ENCODE data around the gene WDTC1.

Gene WDTC1

GRCh38 chr1:27300341-27301051, 66.1 kb downstream of the WDTC1 start:
- Histone ChIP-seq H3K4me2 (ENCODE audit: low read length) (no peak overlapping the region), H3K4me1 (peaks cover 16% of the 10 kb centered on the region), H3K27me3 (ENCODE audit: control insufficient read depth, insufficient read depth, low read length) (no peaks in the 10 kb centered on the region), H3K27ac (peak overlapping the region; percentile 75), H3K9me3 (ENCODE audit: control insufficient read depth, low read length) (no peaks in the 10 kb centered on the region), H3K9ac (no peak overlapping the region), H3K79me2 (no peaks in the 10 kb centered on the region), H3K4me3 (ENCODE audit: low read depth, low read length) (no peak overlapping the region), H2AFZ (no peak overlapping the region), H3K36me3 (ENCODE audit: control insufficient read depth, insufficient read depth, low read length) (no peaks in the 10 kb centered on the region)
- peak; percentile 86 for TF ChIP-seq CTCF (IDR thresholded peaks at IDR 0.05)

- H3K36me3 ChIP-seq (ENCODE audit: control insufficient read depth, insufficient read depth, low read length), result no peaks in the 10 kb centered on the region
- H3K9ac ChIP-seq, result no peak overlapping the region
- H3K27ac ChIP-seq, result no peak overlapping the region
Measured at GRCh38 chr1:27301052-27301422, 66.6 kb downstream of the WDTC1 start.

GRCh38 chr1:27301582-27302199, 67.3 kb downstream of the WDTC1 start:
- H3K9me3 ChIP-seq (ENCODE audit: control insufficient read depth, low read length), result no peaks in the 10 kb centered on the region
- no peaks in the 10 kb centered on the region for H3K79me2 ChIP-seq
- H3K4me2 ChIP-seq (ENCODE audit: low read length), result no peak overlapping the region
- no peak overlapping the region for H3K4me3 ChIP-seq (ENCODE audit: low read depth, low read length)
- no peaks in the 10 kb centered on the region for H3K27me3 ChIP-seq (ENCODE audit: control insufficient read depth, insufficient read depth, low read length)
- no peak overlapping the region for H3K27ac ChIP-seq
- no peak for TF ChIP-seq CTCF (IDR thresholded peaks at IDR 0.05)
- H2AFZ ChIP-seq, result no peak overlapping the region
- H3K36me3 ChIP-seq (ENCODE audit: control insufficient read depth, insufficient read depth, low read length), result no peaks in the 10 kb centered on the region
- peaks cover 16% of the 10 kb centered on the region for H3K4me1 ChIP-seq
- no peak overlapping the region for H3K9ac ChIP-seq

More at GRCh38 chr1:27301052-27301422, 66.6 kb downstream of the WDTC1 start:
- Histone ChIP-seq H3K79me2 (no peaks in the 10 kb centered on the region), H3K4me3 (ENCODE audit: low read depth, low read length) (no peak overlapping the region), H3K27me3 (ENCODE audit: control insufficient read depth, insufficient read depth, low read length) (no peaks in the 10 kb centered on the region), H2AFZ (no peak overlapping the region), H3K4me1 (peaks cover 16% of the 10 kb centered on the region), H3K9me3 (ENCODE audit: control insufficient read depth, low read length) (no peaks in the 10 kb centered on the region), H3K4me2 (ENCODE audit: low read length) (no peak overlapping the region)
- TF ChIP-seq CTCF (IDR thresholded peaks at IDR 0.05), result no peak

GRCh38 chr1:27302612-27303011, 68.2 kb downstream of the WDTC1 start:
- H3K36me3 ChIP-seq (ENCODE audit: control insufficient read depth, insufficient read depth, low read length), result no peaks in the 10 kb centered on the region
- no peak overlapping the region for H3K9ac ChIP-seq
- H3K4me3 ChIP-seq (ENCODE audit: low read depth, low read length), result no peak overlapping the region
- no peak overlapping the region for H3K27ac ChIP-seq
- peaks cover 16% of the 10 kb centered on the region for H3K4me1 ChIP-seq
- no peaks in the 10 kb centered on the region for H3K27me3 ChIP-seq (ENCODE audit: control insufficient read depth, insufficient read depth, low read length)
- no peak for TF ChIP-seq CTCF (IDR thresholded peaks at IDR 0.05)
- no peak overlapping the region for H3K4me2 ChIP-seq (ENCODE audit: low read length)
- no peaks in the 10 kb centered on the region for H3K9me3 ChIP-seq (ENCODE audit: control insufficient read depth, low read length)
- no peak overlapping the region for H2AFZ ChIP-seq
- H3K79me2 ChIP-seq, result no peaks in the 10 kb centered on the region

DNA sequence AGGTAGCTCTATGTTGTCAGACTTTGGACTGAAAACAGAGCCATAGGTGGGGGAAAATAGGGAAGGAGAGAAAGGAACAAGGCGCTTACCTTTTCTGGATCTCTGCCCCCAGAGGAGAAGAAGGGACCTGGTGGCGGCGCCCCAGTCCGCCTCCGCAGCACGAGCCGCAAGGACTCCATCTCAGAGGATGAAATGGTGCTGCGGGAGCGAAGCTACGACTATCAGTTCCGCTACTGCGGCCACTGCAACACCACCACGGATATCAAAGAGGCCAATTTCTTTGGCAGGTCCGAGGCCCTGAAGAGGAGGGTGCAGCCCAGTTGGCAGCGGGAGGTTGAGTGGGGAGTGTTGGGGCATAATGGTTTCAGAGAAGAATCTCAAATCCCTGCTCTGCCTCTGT, 69.1 kb downstream of the WDTC1 start:
- Histone ChIP-seq H3K9me3 (ENCODE audit: control insufficient read depth, low read length) (no peaks in the 10 kb centered on the region), H2AFZ (no peak overlapping the region), H3K36me3 (ENCODE audit: control insufficient read depth, insufficient read depth, low read length) (no peaks in the 10 kb centered on the region), H3K4me2 (ENCODE audit: low read length) (no peak overlapping the region), H3K27ac (no peak overlapping the region), H3K27me3 (ENCODE audit: control insufficient read depth, insufficient read depth, low read length) (no peaks in the 10 kb centered on the region), H3K4me3 (ENCODE audit: low read depth, low read length) (no peak overlapping the region), H3K79me2 (no peaks in the 10 kb centered on the region), H3K9ac (no peak overlapping the region), H3K4me1 (peaks cover 16% of the 10 kb centered on the region)
- no peak for TF ChIP-seq CTCF (IDR thresholded peaks at IDR 0.05)

All from parathyroid adenoma (tissue), 2 donors.